HG03432 (cell line): ENCODE data around the gene TBRG4.
"Not testable (repeated sequence)": the region's sequence is repeated elsewhere in the genome, so short reads cannot be mapped to it uniquely, and the experiment has no call there.

Source experiments
- ATAC-seq: cut with Tn5 transposase; IDR thresholded peaks from one replicate; pipeline ENCODE4 v1.9.1; 2021; ENCODE audit warnings: mild to moderate bottlenecking, moderate library complexity; ENCODE audit not compliant: unreplicated experiment

Gene TBRG4

GRCh38 chr7:45118889-45119331 lies 7.4 kb upstream of the TBRG4 start:
- no peak for ATAC-seq

DNA sequence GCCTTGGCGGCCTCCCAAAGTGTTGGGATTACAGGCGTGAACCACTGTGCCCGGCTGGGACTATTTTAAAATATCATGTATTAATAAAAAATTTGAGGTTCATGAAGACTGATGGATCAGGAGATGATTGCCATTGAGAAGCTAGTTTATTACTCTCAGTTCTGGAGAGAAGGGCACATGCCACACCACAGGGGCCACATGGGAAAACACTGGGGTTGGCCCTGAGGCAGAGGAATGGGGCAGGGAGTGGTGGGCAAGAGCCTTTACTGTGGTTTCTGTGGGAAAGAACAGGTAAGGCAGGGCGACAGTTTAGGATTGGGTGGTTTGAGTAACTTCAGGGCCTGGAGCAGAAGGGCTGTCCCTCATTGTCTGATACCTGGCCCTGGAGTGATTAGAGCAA lies 6.8 kb upstream of the TBRG4 start:
- ATAC-seq: no peak

- no peak for ATAC-seq
Measured at GRCh38 chr7:45117582-45117981, 6.1 kb upstream of the TBRG4 start.

DNA sequence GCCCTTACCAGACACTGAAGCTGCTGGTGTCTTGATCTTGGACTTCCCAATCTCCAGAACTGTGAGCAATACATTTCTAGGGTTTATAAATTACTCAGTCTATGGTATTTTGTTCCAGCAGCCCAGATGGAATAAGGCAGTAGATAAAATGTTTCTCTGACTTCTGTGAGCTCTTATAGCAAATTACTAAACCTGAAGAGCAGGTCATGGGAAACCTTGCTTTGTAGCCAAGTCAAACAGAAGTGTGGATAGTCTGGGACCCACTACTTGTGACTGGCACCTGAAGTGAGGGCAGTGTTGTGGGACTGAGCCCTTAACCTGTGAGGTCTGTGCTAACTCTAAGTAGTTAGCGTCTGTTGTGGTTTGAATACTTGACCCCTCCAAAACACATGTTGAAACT lies 4.6 kb upstream of the TBRG4 start:
- ATAC-seq: no peak

DNA sequence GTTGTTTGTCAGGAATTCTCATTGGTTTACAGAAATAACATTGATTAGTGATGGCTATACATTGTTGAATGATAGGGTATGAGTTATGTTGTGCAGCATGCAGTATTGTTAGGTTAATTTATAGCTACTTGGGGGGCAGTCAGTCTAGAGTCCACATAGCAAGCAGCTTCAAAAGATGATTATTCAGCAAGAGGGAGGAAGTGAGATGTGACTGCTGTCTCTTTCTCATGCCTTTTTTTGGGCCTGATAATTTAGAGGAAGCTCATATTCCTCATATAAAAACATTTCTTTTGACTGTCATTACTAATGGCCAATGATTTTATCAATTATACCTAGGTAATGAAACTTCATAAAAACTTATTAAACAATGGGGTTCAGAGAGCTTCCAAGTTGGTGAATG lies 3.4 kb upstream of the TBRG4 start:
- no peak for ATAC-seq

GRCh38 chr7:45114257-45114656 lies 2.8 kb upstream of the TBRG4 start:
- not testable (repeated sequence) for ATAC-seq

- no peak for ATAC-seq
Measured at GRCh38 chr7:45112648-45113047, 1.2 kb upstream of the TBRG4 start.

DNA sequence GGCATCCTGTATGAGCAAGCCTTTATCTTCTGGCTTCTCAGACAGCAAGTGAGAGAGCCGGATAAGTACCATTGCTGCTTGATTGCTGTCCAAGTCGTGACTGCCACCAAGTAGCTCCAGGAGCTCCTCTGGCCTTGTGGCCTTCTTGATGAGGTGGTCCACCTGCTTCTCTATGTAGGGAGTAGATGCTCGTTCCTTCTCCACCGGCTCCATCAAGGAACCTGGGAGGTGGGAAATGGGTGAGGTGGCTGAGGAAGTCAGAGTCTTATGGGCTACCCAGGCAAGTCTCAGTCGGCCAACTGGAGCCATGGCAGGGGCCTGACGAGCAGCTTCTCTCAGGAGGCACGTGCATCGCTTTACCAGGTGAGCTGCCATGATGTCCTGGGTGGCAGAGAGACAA lies 2.6 kb downstream of the TBRG4 start:
- ATAC-seq: no peak

- ATAC-seq: no peak
Measured at GRCh38 chr7:45107356-45107755, 4.1 kb downstream of the TBRG4 start.

DNA sequence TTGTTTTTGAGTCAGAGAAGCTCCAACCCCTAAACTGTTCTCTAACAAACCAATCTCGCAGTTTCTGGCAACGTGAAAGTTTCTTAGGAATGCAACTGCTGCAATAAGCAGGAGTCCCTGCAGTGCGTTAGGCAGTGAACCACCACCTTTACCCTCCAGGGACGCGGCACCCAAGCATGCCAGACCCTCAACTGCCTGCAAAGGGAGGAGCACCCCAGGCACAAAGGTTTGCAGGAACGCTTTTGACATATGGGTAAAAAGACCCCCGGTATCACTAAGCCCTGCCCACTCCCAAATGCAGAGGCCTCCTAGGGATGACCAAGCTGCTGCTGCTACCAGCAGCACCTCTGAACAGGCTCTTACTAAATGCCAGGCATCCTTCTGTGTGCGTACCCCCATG lies 4.7 kb downstream of the TBRG4 start:
- no peak for ATAC-seq

- no peak for ATAC-seq
Measured at GRCh38 chr7:45105588-45106188, 5.8 kb downstream of the TBRG4 start.

GRCh38 chr7:45104844-45105587 lies 6.5 kb downstream of the TBRG4 start:
- ATAC-seq: no peak

GRCh38 chr7:45103958-45104843 lies 7.3 kb downstream of the TBRG4 start:
- ATAC-seq: no peak

GRCh38 chr7:45102785-45103712 lies 8.4 kb downstream of the TBRG4 start:
- no peak for ATAC-seq

DNA sequence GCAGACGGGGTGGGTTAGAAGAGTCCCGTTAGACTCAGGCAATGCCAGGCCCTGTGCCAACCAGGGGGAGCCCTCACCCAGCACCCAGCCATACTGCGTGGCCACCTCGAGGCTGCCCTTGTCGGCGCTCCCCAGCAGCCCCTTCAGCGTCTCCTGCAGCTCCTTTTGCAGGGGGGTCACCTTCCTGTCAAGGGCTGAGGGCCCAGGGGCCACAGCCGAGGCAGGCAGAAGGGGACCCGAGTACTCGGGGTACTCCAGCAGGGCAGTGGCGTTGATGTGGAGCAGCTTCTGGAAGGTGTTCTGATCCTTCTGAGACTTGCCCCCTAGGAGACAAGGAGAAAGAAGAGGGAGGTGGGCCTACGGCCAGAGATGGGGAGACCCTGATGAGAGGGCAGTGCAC lies 9.7 kb downstream of the TBRG4 start:
- no peak for ATAC-seq

- no peak for ATAC-seq
Measured at GRCh38 chr7:45100761-45101480, 10.6 kb downstream of the TBRG4 start.

GRCh38 chr7:45099891-45100760 lies 11.4 kb downstream of the TBRG4 start:
- no peak for ATAC-seq

DNA sequence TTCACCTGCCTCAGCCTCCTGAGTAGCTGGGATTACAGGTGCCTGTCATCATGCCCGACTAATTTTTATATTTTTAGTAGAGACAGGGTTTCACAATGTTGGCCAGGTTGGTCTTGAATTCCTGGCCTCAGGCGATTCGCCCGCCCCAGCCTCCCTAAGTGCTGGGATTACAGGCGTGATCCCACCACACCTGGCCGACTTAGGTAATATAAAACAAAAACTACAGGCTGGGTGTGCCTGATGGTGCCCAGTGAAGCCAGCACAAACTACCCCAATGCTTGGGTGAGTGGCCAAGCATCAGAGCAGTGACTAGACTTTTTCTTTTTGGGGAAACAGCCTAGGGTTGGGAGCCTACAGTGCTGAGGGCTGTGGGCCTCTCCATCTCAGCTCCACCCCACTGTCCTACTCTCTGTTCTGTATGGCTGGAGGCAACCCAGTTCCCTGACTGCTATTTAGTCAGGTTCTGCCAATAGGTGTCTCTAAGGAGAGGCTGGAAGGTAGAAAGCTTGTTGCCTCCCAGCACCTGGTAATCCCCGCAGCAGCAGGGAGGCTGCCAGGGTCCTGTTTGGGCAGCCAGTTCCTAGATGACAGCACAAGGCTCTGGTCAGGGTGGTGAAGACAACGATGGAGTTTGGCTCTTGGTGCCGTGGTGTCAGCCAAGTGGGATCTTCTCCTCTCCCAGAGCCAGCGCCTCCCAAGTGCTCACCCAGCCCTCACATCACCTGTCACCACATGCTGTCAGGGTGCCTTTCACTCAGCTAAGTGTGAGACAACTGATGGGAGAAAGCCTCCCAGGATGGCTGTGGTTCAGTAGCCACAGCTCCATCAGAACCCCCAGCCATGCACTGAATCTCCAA lies 12.3 kb downstream of the TBRG4 start:
- ATAC-seq: no peak
